A375 (cell line): ENCODE measurements around the gene LCOR. TPM values are rescaled to one million over a fixed set of nuclear protein-coding genes. Genes with fewer than 3 reads are reported as not detected.

ENCODE experiments used
- small RNA-seq: library from RNA; depleted of rRNA; stranded (forward); fragments of <200 nt; gene quantifications from one replicate; pipeline ENCODE3, GENCODE V24; 2014
- total RNA-seq: library from RNA; depleted of rRNA; stranded (reverse); fragments of >200 nt; shearing (Covaris generic); gene quantifications from 2 replicates; pipeline ENCODE4 v1.2.3, GENCODE V29; 2014; rRNA removed

Gene LCOR
- 15.4 and 18.3 TPM in 2 replicates for total RNA-seq

DNA sequence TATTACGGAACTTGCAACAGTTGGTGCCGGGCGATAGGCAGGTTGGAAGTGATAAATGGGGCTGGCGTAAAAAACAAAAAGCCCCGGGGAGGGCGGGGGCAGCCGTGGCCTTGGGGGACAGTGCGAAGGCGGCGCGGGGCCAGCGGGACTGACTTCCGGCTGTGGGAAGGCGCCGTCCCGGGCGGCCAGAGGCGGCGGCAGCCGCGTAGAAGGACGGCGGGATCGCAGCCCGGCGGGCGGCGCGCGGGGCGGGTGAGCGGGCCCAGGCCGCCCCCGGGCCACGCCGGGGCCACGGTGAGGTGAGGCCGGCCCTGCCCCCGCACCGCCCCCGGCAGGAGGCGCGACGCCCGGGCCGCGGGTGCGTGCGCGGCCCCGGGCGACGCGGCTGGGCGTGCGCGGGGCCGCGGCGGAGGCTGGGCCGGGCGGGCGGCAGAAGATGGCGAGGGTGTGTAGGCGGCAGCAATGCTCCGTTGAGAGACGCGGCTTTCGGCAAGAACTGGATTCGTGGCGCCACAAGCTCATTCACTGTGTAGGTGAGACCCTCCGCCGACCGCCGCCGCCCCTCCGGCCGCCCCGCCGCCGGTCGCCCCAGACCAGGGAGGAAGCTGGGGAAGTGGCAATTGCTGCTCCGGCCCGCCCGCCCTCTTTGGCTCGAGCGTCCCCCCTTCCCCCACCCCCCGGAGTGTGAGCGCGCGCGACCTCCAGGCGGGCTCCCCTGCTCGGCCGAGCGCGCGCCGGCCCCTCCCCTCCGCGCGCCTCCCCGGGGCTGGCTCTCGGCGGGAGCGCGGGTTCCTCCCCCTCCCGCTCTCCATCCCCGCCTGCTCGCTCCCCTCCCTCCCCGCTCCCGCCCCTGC lies at the start of gene LCOR:
LCOR (plus strand) TSS at position 432 of the 854 bp plus-strand sequence. CDS start 116,760 bp downstream, outside the sequence.

Small RNAs within 50 kb of the gene (small RNA-seq; reads per million reads assigned to genes)
- not detected for gene HMGN2P35
- gene MIR607 = not detected

Other genes with a start within 250 kb of the LCOR start
- 51.9 and 72.9 TPM in 2 replicates for gene TM9SF3, start 245.3 kb upstream of the LCOR start, total RNA-seq
- 2.0 and 2.9 TPM in 2 replicates for gene PIK3AP1, start 111.8 kb upstream of the LCOR start, total RNA-seq